H1 (cell line): ENCODE measurements around the gene APOBEC3F. TPM values are rescaled to one million over a fixed set of nuclear protein-coding genes. Genes with fewer than 3 reads are reported as not detected.
"Not testable (repeated sequence)": the region's sequence is repeated elsewhere in the genome, so short reads cannot be mapped to it uniquely, and the experiment has no call there.

Experiments used
- CTCF ChIA-PET: fragments of 300-600 bp; sonication (Branson Sonifier 250); formaldehyde crosslinking; loops from one replicate; lab custom pipeline; 2021; ENCODE audit not compliant: partially characterized antibody; lab: Charles Lee
- POLR2A ChIA-PET: fragments of 300-600 bp; sonication (Branson Sonifier 250); formaldehyde crosslinking; loops from one replicate; lab custom pipeline; 2021; ENCODE audit warnings: inconsistent platforms; ENCODE audit not compliant: partially characterized antibody; lab: Charles Lee
- DNase-seq, 2 experiments: peaks; one replicate each; pipeline versions ENCODE4 v3.0.0 to v3.0.0-alpha.2; 2010 to 2022; ENCODE audit warnings: low spot score in 2 of 2, low read depth in 1 of 2, mixed read lengths in 1 of 2
- FAIRE-seq: peaks from 2 replicates; lab custom pipeline; 2011; peaks lifted over from hg19 to GRCh38; lab: Jason Lieb, UNC
- H2AFZ ChIP-seq: 2 replicates; pipeline ENCODE4 v1.8.1; 2012; ENCODE audit warnings: low read length, inconsistent platforms
- H2AK5ac ChIP-seq: 2 replicates; pipeline ENCODE4 v1.6.1; 2013; ENCODE audit warnings: low read depth, low read length
- H2BK120ac ChIP-seq: replicated peaks from 2 replicates; pipeline ENCODE3; 2013; ENCODE audit warnings: low read depth, low read length, inconsistent platforms
- H2BK12ac ChIP-seq: 2 replicates; pipeline ENCODE4 v1.6.1; 2013; ENCODE audit warnings: low read depth, low read length
- H2BK15ac ChIP-seq: 2 replicates; pipeline ENCODE4 v1.6.1; 2013; ENCODE audit warnings: low read length
- H2BK20ac ChIP-seq: 2 replicates; pipeline ENCODE4 v1.6.1; 2013; ENCODE audit warnings: low read length
- H2BK5ac ChIP-seq: 2 replicates; pipeline ENCODE4 v1.6.1; 2013; ENCODE audit warnings: low read depth, low read length
- H3K14ac ChIP-seq: 2 replicates; pipeline ENCODE4 v1.6.1; 2013; ENCODE audit warnings: inconsistent platforms; ENCODE audit not compliant: insufficient read length
- H3K18ac ChIP-seq: 2 replicates; pipeline ENCODE4 v1.6.1; 2013; ENCODE audit warnings: low read length; ENCODE audit errors: extremely low read depth
- H3K23ac ChIP-seq: 2 replicates; pipeline ENCODE4 v1.6.1; 2013; ENCODE audit warnings: inconsistent platforms; ENCODE audit not compliant: insufficient read length
- H3K23me2 ChIP-seq: 2 replicates; pipeline ENCODE4 v1.6.1; 2013; ENCODE audit warnings: low read depth, low read length
- H3K27ac ChIP-seq: 2 replicates; pipeline ENCODE4 v1.6.1; 2011; ENCODE audit warnings: low read depth, low read length, inconsistent platforms
- H3K27me3 ChIP-seq, 4 experiments: replicated peaks in 1 of 4; 1 replicate in 1 of 4; 2 replicates in 3 of 4; pipeline versions ENCODE4 v1.6.1 to v1.8.1; 2011 to 2013; ENCODE audit warnings: low read length in 3 of 4, mild to moderate bottlenecking in 3 of 4, inconsistent platforms in 2 of 4, mixed read lengths in 2 of 4, moderate library complexity in 1 of 4; ENCODE audit not compliant: control insufficient read depth in 3 of 4, insufficient read depth in 3 of 4; ENCODE audit errors: extremely low read depth in 1 of 4
- H3K36me3 ChIP-seq, 4 experiments: 2 replicates each; pipeline versions ENCODE4 v1.6.1 to v1.8.1; 2011 to 2013; ENCODE audit warnings: mild to moderate bottlenecking in 4 of 4, low read length in 3 of 4, moderate library complexity in 2 of 4, control low read depth in 1 of 4, inconsistent platforms in 1 of 4; ENCODE audit not compliant: insufficient read depth in 4 of 4, control insufficient read depth in 2 of 4
- H3K4ac ChIP-seq: replicated peaks from 2 replicates; pipeline ENCODE3; 2013; ENCODE audit warnings: low read length, low read depth, mixed read lengths, inconsistent platforms; ENCODE audit not compliant: insufficient read length
- H3K4me1 ChIP-seq, 4 experiments: replicated peaks in 1 of 4; 1 replicate in 1 of 4; 2 replicates in 3 of 4; pipeline versions ENCODE4 v1.6.1 to v1.8.1; 2011 to 2013; ENCODE audit warnings: low read length in 3 of 4, inconsistent platforms in 2 of 4, mixed read lengths in 1 of 4; ENCODE audit not compliant: insufficient read depth in 4 of 4, control insufficient read depth in 3 of 4
- H3K4me2 ChIP-seq, 2 experiments: 2 replicates each; pipeline versions ENCODE4 v1.6.1 to v1.8.1; 2011 to 2013; ENCODE audit warnings: low read depth in 2 of 2, low read length in 2 of 2, control low read depth in 1 of 2, inconsistent platforms in 1 of 2, mild to moderate bottlenecking in 1 of 2; ENCODE audit not compliant: insufficient read depth in 1 of 2
- H3K4me3 ChIP-seq, 4 experiments: fragments of 200-600, 300-600 bp in 1 of 4; sonication (generic), shearing (Covaris generic), sonication (Bioruptor Twin) in 1 of 4; 2 replicates each; pipeline versions ENCODE4 v1.5.1 to v1.8.1; 2011 to 2016; ENCODE audit warnings: low read length in 4 of 4, low read depth in 3 of 4, control low read depth in 2 of 4, inconsistent platforms in 2 of 4, mild to moderate bottlenecking in 2 of 4, mixed read lengths in 1 of 4, moderate library complexity in 1 of 4; ENCODE audit not compliant: insufficient read depth in 2 of 4; ENCODE audit errors: extremely low read depth in 1 of 4
- H3K56ac ChIP-seq: replicated peaks from 2 replicates; pipeline ENCODE3; 2013; ENCODE audit warnings: low read depth, mild to moderate bottlenecking, mixed read lengths, low read length, inconsistent platforms; ENCODE audit not compliant: insufficient read length
- H3K79me1 ChIP-seq: 2 replicates; pipeline ENCODE4 v1.6.1; 2013; ENCODE audit warnings: low read depth, low read length, control low read depth
- H3K79me2 ChIP-seq, 2 experiments: 2 replicates each; pipeline versions ENCODE4 v1.6.1 to v1.8.1; 2012 to 2013; ENCODE audit warnings: low read length in 2 of 2, mild to moderate bottlenecking in 2 of 2, inconsistent platforms in 1 of 2; ENCODE audit not compliant: insufficient read depth in 2 of 2, control insufficient read depth in 1 of 2
- H3K9ac ChIP-seq, 4 experiments: replicated peaks in 1 of 4; 1 replicate in 1 of 4; 2 replicates in 3 of 4; pipeline versions ENCODE4 v1.6.1 to v1.8.1; 2011 to 2013; ENCODE audit warnings: low read depth in 3 of 4, low read length in 3 of 4, control low read depth in 2 of 4, mild to moderate bottlenecking in 2 of 4, moderate library complexity in 2 of 4, inconsistent platforms in 1 of 4; ENCODE audit errors: extremely low read depth in 1 of 4
- H3K9me3 ChIP-seq, 2 experiments: 2 replicates each; pipeline versions ENCODE4 v1.6.1 to v1.8.1; 2012 to 2013; ENCODE audit warnings: mild to moderate bottlenecking in 2 of 2, moderate library complexity in 2 of 2, control low read depth in 1 of 2, inconsistent platforms in 1 of 2, low read depth in 1 of 2, low read length in 1 of 2, mixed read lengths in 1 of 2; ENCODE audit not compliant: insufficient read depth in 2 of 2
- H4K20me1 ChIP-seq, 2 experiments: replicated peaks in 1 of 2; 2 replicates each; pipeline versions ENCODE3 to v1.8.1; 2011 to 2013; ENCODE audit warnings: inconsistent platforms in 2 of 2, low read length in 2 of 2, mild to moderate bottlenecking in 1 of 2; ENCODE audit not compliant: insufficient read depth in 2 of 2, control insufficient read depth in 1 of 2
- H4K5ac ChIP-seq: 2 replicates; pipeline ENCODE4 v1.6.1; 2013; ENCODE audit warnings: low read length, low read depth, mixed read lengths, inconsistent platforms; ENCODE audit not compliant: insufficient read length
- H4K8ac ChIP-seq: 2 replicates; pipeline ENCODE4 v1.8.0; 2013; ENCODE audit warnings: mild to moderate bottlenecking, moderate library complexity, low read length, inconsistent platforms; ENCODE audit not compliant: insufficient read depth; ENCODE audit errors: extremely low read depth
- H4K91ac ChIP-seq: replicated peaks from 2 replicates; pipeline ENCODE3; 2013; ENCODE audit warnings: low read length, mixed read lengths, inconsistent platforms; ENCODE audit not compliant: insufficient read length
- CTCF ChIP-seq, 3 experiments: IDR thresholded peaks; 1 replicate in 2 of 3; 2 replicates in 1 of 3; pipeline versions ENCODE4 v1.5.1 to v1.6.1; 2011; ENCODE audit warnings: low read length in 3 of 3, mild to moderate bottlenecking in 3 of 3, inconsistent platforms in 2 of 3, low read depth in 1 of 3, moderate library complexity in 1 of 3; ENCODE audit not compliant: insufficient read depth in 1 of 3; ENCODE audit errors: control extremely low read depth in 1 of 3
- HDAC6 ChIP-seq: IDR thresholded peaks from one replicate; pipeline ENCODE4 v1.7.1; 2012; ENCODE audit warnings: low read depth, mild to moderate bottlenecking, inconsistent platforms, low read length, moderate library complexity
- RBBP5 ChIP-seq: IDR thresholded peaks from 2 replicates; pipeline ENCODE4 v1.7.1; 2012; ENCODE audit warnings: low read depth, mild to moderate bottlenecking, inconsistent platforms, low read length, moderate library complexity, borderline replicate concordance
- RFX5 ChIP-seq: IDR thresholded peaks from 2 replicates; pipeline ENCODE4 v1.6.1; 2011; ENCODE audit warnings: low read depth, low read length, improper control_type of control experiment, borderline replicate concordance
- RXRA ChIP-seq: IDR thresholded peaks from 2 replicates; pipeline ENCODE4 v1.6.1; 2011; ENCODE audit warnings: low read depth, mild to moderate bottlenecking, low read length, moderate library complexity; ENCODE audit not compliant: insufficient read depth
- SAP30 ChIP-seq: fragments of 300-600 bp; sonication (generic); IDR thresholded peaks from 2 replicates; pipeline ENCODE4 v1.7.1; 2012; ENCODE audit warnings: low read length, moderate library complexity, mild to moderate bottlenecking, inconsistent platforms; ENCODE audit not compliant: insufficient read depth, insufficient replicate concordance
- SUZ12 ChIP-seq: fragments of 200-600 bp; sonication (generic); IDR thresholded peaks from 2 replicates; pipeline ENCODE4 v1.6.1; 2012; ENCODE audit warnings: mild to moderate bottlenecking, inconsistent platforms, low read length, moderate library complexity, mixed read lengths
- YY1 ChIP-seq: IDR thresholded peaks from 2 replicates; pipeline ENCODE4 v1.6.1; 2011; ENCODE audit warnings: low read depth, mild to moderate bottlenecking, low read length
- WGBS, 2 experiments: shearing (Covaris generic) in 1 of 2; methylation state at CpG; one replicate each; pipeline versions ENCODE4 v1.1.6 to v1.1.7; 2013 to 2015; ENCODE audit warnings: low lambda C conversion rate in 2 of 2, mixed read lengths in 2 of 2, inconsistent platforms in 1 of 2, low coverage in 1 of 2, missing lambda C conversion rate in 1 of 2; ENCODE audit not compliant: insufficient replicate concordance in 2 of 2, insufficient coverage in 1 of 2, insufficient read length in 1 of 2; ENCODE audit errors: extremely low coverage in 1 of 2, missing lambda C conversion rate in 1 of 2; 5-methylcytosine and 5-hydroxymethylcytosine counted together
- polyA plus RNA-seq, 7 experiments: library from polyadenylated mRNA; depleted of rRNA in 3 of 7; stranded (reverse) in 5 of 7; unstranded in 2 of 7; fragments of >200 nt in 5 of 7; fragments of 200-250 nt in 2 of 7; gene quantifications; 1 replicate in 5 of 7; 2 replicates in 1 of 7; 4 replicates in 1 of 7; pipeline versions ENCODE4 v1.2.1 to v1.2.3, GENCODE V29; 2011 to 2013; ENCODE audit warnings: missing spikeins in 2 of 7, mixed read lengths in 2 of 7
- total RNA-seq: library from RNA; stranded (reverse); fragmentation: NEBNext Ultra II Directional; extraction: Animal tissue kit (Norgen Biotek cat#: 25700); gene quantifications from 2 replicates; pipeline ENCODE4 v1.2.1, GENCODE V29; 2021

Gene APOBEC3F
- total and polyA plus RNA-seq, 2 of the 8 experiments (the other 6 are each of a cell fraction or from before 2014, with no cell fraction given), result 4.0 to 7.3 TPM

GRCh38 chr22:39039306-39040126 is 1.1 kb upstream of the APOBEC3F start (continued):
- TF ChIP-seq CTCF (IDR thresholded peaks at IDR 0.05; ENCODE audit: control extremely low read depth in 1 of 3, insufficient read depth in 1 of 3, low read depth in 1 of 3, low read length in 3 of 3), result no peak
- TF ChIP-seq HDAC6, result no peak
- no peak for TF ChIP-seq RXRA
- TF ChIP-seq SAP30, result no peak
- no peak for TF ChIP-seq RFX5
- no peak for TF ChIP-seq SUZ12
- TF ChIP-seq RBBP5, result no peak
- TF ChIP-seq YY1, result no peak

- H2BK120ac ChIP-seq, H3K23ac ChIP-seq, H3K23me2 ChIP-seq, H3K56ac ChIP-seq, H2AFZ ChIP-seq, H2BK20ac ChIP-seq, H3K79me2 ChIP-seq, H3K79me1 ChIP-seq, H2AK5ac ChIP-seq, H3K27me3 ChIP-seq, H3K36me3 ChIP-seq, H3K14ac ChIP-seq, H4K20me1 ChIP-seq, H3K27ac ChIP-seq, FAIRE-seq, H4K91ac ChIP-seq, H3K9me3 ChIP-seq, H2BK12ac ChIP-seq, H3K9ac ChIP-seq, H4K8ac ChIP-seq, H3K4ac ChIP-seq, H2BK15ac ChIP-seq: not testable (repeated sequence)
- peak in 1 of 2 experiments; percentile 65 for DNase-seq
- Histone ChIP-seq H2BK5ac (peak overlapping the region; percentile 71; the same call in 1 of the 2 replicates), H4K5ac (peak overlapping the region; percentile 88), H3K18ac (peak overlapping the region; percentile 83), H3K4me3 (peak overlapping the region in 2 of 4 experiments; percentile 17 to 54; a peak in 4 of 8 replicates), H3K4me1 (peaks cover 3 to 15% (median 10%) of the 10 kb centered on the region in 4 experiments), H3K4me2 (peak overlapping the region; percentile 58 to 63)
- ChIA-PET CTCF (interaction anchor here (0.7 to 1.0 kb wide), 3 partner anchors 12 to 754 kb away, joined by 3 read pairs; no protein-coding TSS in a partner anchor), POLR2A (interaction anchor here (0.6 to 2.5 kb wide), 8 partner anchors 14 to 94 kb away, joined by 3 to 7 read pairs (median 3); partner anchors contain the start of gene APOBEC3D)
- WGBS, 2 experiments, result 27% methylated on average over 8 of the region's 14 CpGs; no CpG with 5 or more reads in 1 of the 2 experiments
Measured at GRCh38 chr22:39040155-39040537, 518 bp upstream of the APOBEC3F start.
